Measurements from ENCODE around the gene ACOT13. TPM values are rescaled to one million over a fixed set of nuclear protein-coding genes. Genes with fewer than 3 reads are reported as not detected.

ACOT13 gene
- polyA plus RNA-seq, 1 experiment: 50.3 TPM

GRCh38 chr6:24686408-24686807, 19.5 kb downstream of the ACOT13 start:
- CTCF ChIA-PET: interaction anchor here (1.4 kb wide), 1 partner anchor 105 kb away, joined by 6 read pairs; no protein-coding TSS in a partner anchor

GRCh38 chr6:24686946-24687345, 20.1 kb downstream of the ACOT13 start:
- TF ChIP-seq CTCF (IDR thresholded peaks at IDR 0.05; ENCODE audit: low read depth, low read length): no peak
- Histone ChIP-seq H3K4me3 (ENCODE audit: low read depth, low read length) (no peak overlapping the region), H3K27me3 (ENCODE audit: control insufficient read depth, insufficient read depth, low read length) (no peaks in the 10 kb centered on the region), H3K9me3 (ENCODE audit: control insufficient read depth, insufficient read depth, low read length) (no peaks in the 10 kb centered on the region), H3K27ac (ENCODE audit: low read depth, low read length) (no peak overlapping the region)
- DNase-seq (ENCODE audit: low read depth, low spot score): no peak
- ChIA-PET CTCF (interaction anchor here (1.4 kb wide), 1 partner anchor 106 kb away, joined by 6 read pairs; no protein-coding TSS in a partner anchor), POLR2A (no interaction called here)

More at GRCh38 chr6:24686408-24686807, 19.5 kb downstream of the ACOT13 start:
- no peak for DNase-seq (ENCODE audit: low read depth, low spot score)
- no peak for TF ChIP-seq CTCF (IDR thresholded peaks at IDR 0.05; ENCODE audit: low read depth, low read length)
- Histone ChIP-seq H3K27me3 (ENCODE audit: control insufficient read depth, insufficient read depth, low read length) (no peaks in the 10 kb centered on the region), H3K4me3 (ENCODE audit: low read depth, low read length) (no peak overlapping the region), H3K9me3 (ENCODE audit: control insufficient read depth, insufficient read depth, low read length) (no peaks in the 10 kb centered on the region), H3K27ac (ENCODE audit: low read depth, low read length) (no peak overlapping the region)
- POLR2A ChIA-PET: no interaction called here

GRCh38 chr6:24689964-24690363, 23.1 kb downstream of the ACOT13 start:
- no peak for DNase-seq (ENCODE audit: low read depth, low spot score)
- TF ChIP-seq CTCF (IDR thresholded peaks at IDR 0.05; ENCODE audit: low read depth, low read length): no peak
- Histone ChIP-seq H3K27me3 (ENCODE audit: control insufficient read depth, insufficient read depth, low read length) (no peaks in the 10 kb centered on the region), H3K27ac (ENCODE audit: low read depth, low read length) (no peak overlapping the region), H3K9me3 (ENCODE audit: control insufficient read depth, insufficient read depth, low read length) (no peaks in the 10 kb centered on the region), H3K4me3 (ENCODE audit: low read depth, low read length) (no peak overlapping the region)
- POLR2A ChIA-PET: no interaction called here
- CTCF ChIA-PET: interaction anchor here (1.0 to 2.8 kb wide), 4 partner anchors 23 to 166 kb away, joined by 5 to 15 read pairs (median 10); partner anchors contain the start of genes ACOT13 and TDP2

GRCh38 chr6:24690593-24690992, 23.7 kb downstream of the ACOT13 start:
- CTCF ChIA-PET: interaction anchor here (1.9 to 8.0 kb wide), 3 partner anchors 107 to 109 kb away, joined by 11 to 127 read pairs (median 15); no protein-coding TSS in a partner anchor

More at GRCh38 chr6:24690593-24690992, 23.7 kb downstream of the ACOT13 start:
- Histone ChIP-seq H3K9me3 (ENCODE audit: control insufficient read depth, insufficient read depth, low read length) (no peaks in the 10 kb centered on the region), H3K27me3 (ENCODE audit: control insufficient read depth, insufficient read depth, low read length) (no peaks in the 10 kb centered on the region), H3K27ac (ENCODE audit: low read depth, low read length) (no peak overlapping the region), H3K4me3 (ENCODE audit: low read depth, low read length) (no peak overlapping the region)
- TF ChIP-seq CTCF (IDR thresholded peaks at IDR 0.05; ENCODE audit: low read depth, low read length): no peak
- POLR2A ChIA-PET: no interaction called here
- DNase-seq (ENCODE audit: low read depth, low spot score): no peak
